IPS DF 19.7 (cell line): ENCODE measurements around the gene PRRX2.

Source experiments
- DNase-seq: peaks from one replicate; pipeline ENCODE4 v3.0.0-alpha.2; 2013; ENCODE audit warnings: low read depth, low spot score

Gene PRRX2

GRCh38 chr9:129665389-129665775 lies at the start of gene PRRX2:
Gene PRRX2, plus strand, starts transcription at chr9:129665647. Its CDS starts 221 bp downstream, at chr9:129665868.
- no peak for DNase-seq

- no peak for DNase-seq
Observed at GRCh38 chr9:129617167-129617566, 48.3 kb upstream of the PRRX2 start.

- no peak for DNase-seq
Observed at GRCh38 chr9:129619787-129620668, 45.4 kb upstream of the PRRX2 start.

- DNase-seq = no peak
Observed at GRCh38 chr9:129620669-129621295, 44.7 kb upstream of the PRRX2 start, which contains the start of gene C9orf50. Gene C9orf50, minus strand, starts transcription at chr9:129621101. Its CDS starts 527 bp downstream, at chr9:129620574.

- no peak for DNase-seq
Observed at GRCh38 chr9:129623331-129623730, 42.1 kb upstream of the PRRX2 start.

GRCh38 chr9:129624168-129624759 lies 41.2 kb upstream of the PRRX2 start:
- no peak for DNase-seq

- no peak for DNase-seq
Observed at GRCh38 chr9:129624947-129625346, 40.5 kb upstream of the PRRX2 start.

- DNase-seq = no peak
Observed at GRCh38 chr9:129626079-129626624, 39.3 kb upstream of the PRRX2 start, which contains the start of gene NTMT1. Gene NTMT1, plus strand, starts transcription at chr9:129626163. Its CDS starts 6,541 bp downstream, at chr9:129632704.

- no peak for DNase-seq
Observed at GRCh38 chr9:129626625-129627284, 38.7 kb upstream of the PRRX2 start.

- no peak for DNase-seq
Observed at GRCh38 chr9:129627556-129628440, 37.6 kb upstream of the PRRX2 start.

GRCh38 chr9:129628709-129629108 lies 36.7 kb upstream of the PRRX2 start:
- no peak for DNase-seq

- DNase-seq = no peak
Observed at GRCh38 chr9:129629251-129629820, 36.1 kb upstream of the PRRX2 start.

- DNase-seq = no peak
Observed at GRCh38 chr9:129630967-129631673, 34.3 kb upstream of the PRRX2 start.

GRCh38 chr9:129631674-129632129 lies 33.7 kb upstream of the PRRX2 start:
- DNase-seq = no peak

GRCh38 chr9:129632460-129632859 lies 33.0 kb upstream of the PRRX2 start:
- DNase-seq = no peak

GRCh38 chr9:129633207-129633606 lies 32.2 kb upstream of the PRRX2 start:
- no peak for DNase-seq

GRCh38 chr9:129633848-129634247 lies 31.6 kb upstream of the PRRX2 start:
- no peak for DNase-seq

- DNase-seq = no peak
Observed at GRCh38 chr9:129635099-129636065, 30.1 kb upstream of the PRRX2 start.
